Transverse colon (tissue), 4 donors: ENCODE results near the gene ATP2B3. TPM values are rescaled to one million over a fixed set of nuclear protein-coding genes. Genes with fewer than 3 reads are reported as not detected.

Experiments used
- DNase-seq: peaks from one replicate; pipeline ENCODE4 v3.0.0-alpha.2; 2019
- H3K27ac ChIP-seq, 4 donors: fragments of 200-600 bp; sonication (generic); 2 replicates each; pipeline ENCODE4 v1.5.1; 2016 to 2018; ENCODE audit warnings: inconsistent platforms in 4 of 4
- H3K27me3 ChIP-seq: fragments of 200-600 bp; sonication (generic); 2 replicates; pipeline ENCODE4 v1.5.1; 2017; ENCODE audit warnings: inconsistent platforms
- H3K36me3 ChIP-seq, 4 donors: fragments of 200-600 bp; sonication (generic); 2 replicates each; pipeline ENCODE4 v1.5.1; 2017 to 2019; ENCODE audit warnings: inconsistent platforms in 4 of 4
- H3K4me1 ChIP-seq, 4 donors: fragments of 200-600 bp; sonication (generic); 2 replicates each; pipeline ENCODE4 v1.5.1; 2017 to 2020; ENCODE audit warnings: inconsistent platforms in 4 of 4
- H3K4me3 ChIP-seq, 4 donors: fragments of 200-600 bp; sonication (generic); 1 replicate in 1 of 4; 2 replicates in 3 of 4; pipeline versions ENCODE4 v1.5.1 to v1.6.1; 2017 to 2019; ENCODE audit warnings: inconsistent platforms in 4 of 4
- H3K9me3 ChIP-seq, 2 donors: fragments of 200-600 bp; sonication (generic); 2 replicates each; pipeline ENCODE4 v1.5.1; 2017 to 2019; ENCODE audit warnings: inconsistent platforms in 2 of 2
- CTCF ChIP-seq, 5 experiments: fragments of 200-600 bp in 3 of 5; fragments of 450-650 bp in 2 of 5; sonication (generic) in 3 of 5; IDR thresholded peaks; 1 replicate in 2 of 5; 2 replicates in 3 of 5; pipeline ENCODE4 v1.5.1; 2016 to 2017; ENCODE audit warnings: antibody characterized with exemption in 5 of 5, inconsistent platforms in 3 of 5, mild to moderate bottlenecking in 2 of 5, moderate library complexity in 1 of 5
- EP300 ChIP-seq: sonication (generic); formaldehyde crosslinking; IDR thresholded peaks from one replicate; pipeline ENCODE4 v1.6.1; 2017; ENCODE audit warnings: antibody characterized with exemption, low read depth
- POLR2A ChIP-seq: fragments of 450-650 bp; IDR thresholded peaks from one replicate; pipeline ENCODE4 v1.6.1; 2016; ENCODE audit warnings: antibody characterized with exemption, mild to moderate bottlenecking, moderate library complexity
- POLR2AphosphoS5 ChIP-seq, 3 donors: sonication (generic); formaldehyde crosslinking; IDR thresholded peaks; one replicate each; pipeline ENCODE4 v1.6.1; 2016; ENCODE audit warnings: antibody characterized with exemption in 3 of 3
- WGBS, 2 donors: methylation state at CpG; one replicate each; pipeline ENCODE4 v1.1.5; 2018; ENCODE audit warnings: low coverage in 1 of 2; 5-methylcytosine and 5-hydroxymethylcytosine counted together
- in situ Hi-C, 4 donors: fragments of 200-750 bp; cut with MboI; loops; one replicate each; pipeline versions ENCODE4 v1.15.0 to v1.15.1; 2017; ENCODE audit warnings: low sequenced_read_pairs in 3 of 4, low pct_ligation_motif_present in 1 of 4, low pct_unique_long_range_greater_than_20kb in 1 of 4
- intact Hi-C: fragments of 100-400 bp; cut with DNase I; formaldehyde crosslinking; loops from one replicate; pipeline ENCODE4 v1.15.1; 2023; ENCODE audit warnings: low total_unique reads
- total RNA-seq, 4 donors: library from RNA; depleted of rRNA; stranded (reverse); fragments of >200 nt; gene quantifications; one replicate each; pipeline ENCODE4 v1.1.0, GENCODE V29; 2016

ATP2B3 gene
- total RNA-seq, 4 donors from 2014 or later, result not detected

GRCh38 chrX:153523269-153523668, 5.8 kb downstream of the ATP2B3 start:
- DNase-seq, result no peak
- TF ChIP-seq EP300 (no peak), CTCF (IDR thresholded peaks at IDR 0.05) (no peak), POLR2A (no peak)
- H3K4me1 ChIP-seq, result no peaks in the 10 kb centered on the region
- no peaks in the 10 kb centered on the region for H3K36me3 ChIP-seq
- no peak overlapping the region for H3K27ac ChIP-seq
- H3K27me3 ChIP-seq, result peaks cover 27% of the 10 kb centered on the region
- intact Hi-C loops (no loop called here), in situ Hi-C loops (loop anchor here in 1 of 4 donors (25.0 kb wide), 1 partner anchor 561 kb away; no protein-coding TSS in a partner anchor)
- H3K9me3 ChIP-seq, result no peaks in the 10 kb centered on the region
- H3K4me3 ChIP-seq, result no peak overlapping the region
- WGBS, 2 donors, result 82% methylated on average over 7 of the region's 7 CpGs; no CpG with 5 or more reads in 1 of the 2 donors

GRCh38 chrX:153524234-153524633, 6.8 kb downstream of the ATP2B3 start:
- Histone ChIP-seq H3K27me3 (peaks cover 17% of the 10 kb centered on the region), H3K4me3 (no peak overlapping the region), H3K9me3 (no peaks in the 10 kb centered on the region), H3K36me3 (no peaks in the 10 kb centered on the region), H3K27ac (no peak overlapping the region), H3K4me1 (no peaks in the 10 kb centered on the region)
- in situ Hi-C loops, result loop anchor here in 1 of 4 donors (25.0 kb wide), 1 partner anchor 562 kb away; no protein-coding TSS in a partner anchor
- no peak for DNase-seq
- intact Hi-C loops, result no loop called here
- WGBS, 2 donors, result 81% methylated on average over 3 of the region's 3 CpGs; no CpG with 5 or more reads in 1 of the 2 donors
- TF ChIP-seq POLR2AphosphoS5 (IDR thresholded peaks at IDR 0.05) (no peak), POLR2A (no peak), CTCF (IDR thresholded peaks at IDR 0.05) (no peak), EP300 (no peak)

- no peak for TF ChIP-seq POLR2A
- no peak for TF ChIP-seq CTCF (IDR thresholded peaks at IDR 0.05)
- no peak for TF ChIP-seq POLR2AphosphoS5 (IDR thresholded peaks at IDR 0.05)
- TF ChIP-seq EP300, result no peak
- Histone ChIP-seq H3K9me3 (no peaks in the 10 kb centered on the region), H3K4me1 (no peaks in the 10 kb centered on the region), H3K4me3 (no peak overlapping the region), H3K27ac (no peak overlapping the region), H3K36me3 (no peaks in the 10 kb centered on the region), H3K27me3 (peaks cover 8% of the 10 kb centered on the region)
- in situ Hi-C loops (no loop called here), intact Hi-C loops (no loop called here)
- WGBS, 2 donors, result 73% methylated on average over 6 of the region's 6 CpGs; no CpG with 5 or more reads in 1 of the 2 donors
- no peak for DNase-seq
Measured at GRCh38 chrX:153525451-153525850, 8.0 kb downstream of the ATP2B3 start.

- Histone ChIP-seq H3K4me1 (no peaks in the 10 kb centered on the region), H3K36me3 (no peaks in the 10 kb centered on the region), H3K27ac (no peak overlapping the region), H3K9me3 (no peaks in the 10 kb centered on the region), H3K27me3 (peaks cover 3% of the 10 kb centered on the region), H3K4me3 (no peak overlapping the region)
- DNase-seq, result no peak
- 77% methylated on average over 7 of the region's 7 CpGs; no CpG with 5 or more reads in 1 of the 2 donors for WGBS, 2 donors
- intact Hi-C loops, result no loop called here
- TF ChIP-seq POLR2AphosphoS5 (IDR thresholded peaks at IDR 0.05), result no peak
- TF ChIP-seq EP300, result no peak
- TF ChIP-seq CTCF (IDR thresholded peaks at IDR 0.05), result no peak
- TF ChIP-seq POLR2A, result no peak
- in situ Hi-C loops, result no loop called here
Measured at GRCh38 chrX:153526042-153526441, 8.6 kb downstream of the ATP2B3 start.
